Osteocyte (in vitro differentiated cells): ENCODE measurements around the gene MEDAG. TPM values are rescaled to one million over a fixed set of nuclear protein-coding genes. Genes with fewer than 3 reads are reported as not detected.

Experiments
- DNase-seq: peaks from one replicate; pipeline ENCODE4 v3.0.0; 2021; ENCODE audit warnings: mixed read lengths; ENCODE audit not compliant: unreplicated experiment; ENCODE audit errors: extremely low spot score
- H3K27ac Mint-ChIP-seq: one replicate; pipeline ENCODE4 v1.8.0; 2021; ENCODE audit warnings: mild to moderate bottlenecking, mixed read lengths; ENCODE audit not compliant: unreplicated experiment
- H3K27me3 Mint-ChIP-seq: one replicate; pipeline ENCODE4 v1.8.0; 2021; ENCODE audit warnings: mixed read lengths; ENCODE audit not compliant: unreplicated experiment
- H3K36me3 Mint-ChIP-seq: one replicate; pipeline ENCODE4 v1.8.0; 2021; ENCODE audit warnings: mixed read lengths; ENCODE audit not compliant: unreplicated experiment
- H3K4me1 Mint-ChIP-seq: one replicate; pipeline ENCODE4 v1.8.0; 2021; ENCODE audit warnings: mixed read lengths; ENCODE audit not compliant: unreplicated experiment
- H3K4me3 Mint-ChIP-seq: one replicate; pipeline ENCODE4 v1.8.0; 2021; ENCODE audit warnings: mild to moderate bottlenecking, moderate library complexity, mixed read lengths; ENCODE audit not compliant: unreplicated experiment
- H3K9me3 Mint-ChIP-seq: one replicate; pipeline ENCODE4 v1.8.0; 2021; ENCODE audit warnings: mixed read lengths; ENCODE audit not compliant: unreplicated experiment
- CTCF ChIP-seq: fragments of 200-600 bp; sonication (generic); IDR thresholded peaks from 2 replicates; pipeline ENCODE4 v1.5.0; 2021; ENCODE audit warnings: antibody characterized with exemption, mild to moderate bottlenecking, moderate library complexity
- total RNA-seq: library from RNA; stranded (reverse); gene quantifications from 2 replicates; pipeline ENCODE4 v1.2.1, GENCODE V29; 2021

MEDAG gene
- total RNA-seq, 1 donor from 2014 or later: 2.7 TPM

GRCh38 chr13:30965380-30965779 lies 59.3 kb downstream of the MEDAG start:
- peaks cover 7% of the 10 kb centered on the region for H3K27me3 Mint-ChIP-seq
- H3K4me3 Mint-ChIP-seq: no peak overlapping the region
- H3K4me1 Mint-ChIP-seq: peaks cover 18% of the 10 kb centered on the region
- no peak for DNase-seq
- no peak for TF ChIP-seq CTCF
- H3K36me3 Mint-ChIP-seq: peaks cover 2% of the 10 kb centered on the region
- no peak overlapping the region for H3K27ac Mint-ChIP-seq
- H3K9me3 Mint-ChIP-seq: peaks cover 4% of the 10 kb centered on the region

- no peak for DNase-seq
- no peak overlapping the region for H3K27ac Mint-ChIP-seq
- peaks cover 2% of the 10 kb centered on the region for H3K36me3 Mint-ChIP-seq
- peaks cover 7% of the 10 kb centered on the region for H3K27me3 Mint-ChIP-seq
- no peak for TF ChIP-seq CTCF
- peaks cover 18% of the 10 kb centered on the region for H3K4me1 Mint-ChIP-seq
- H3K9me3 Mint-ChIP-seq: no peaks in the 10 kb centered on the region
- H3K4me3 Mint-ChIP-seq: no peak overlapping the region
Measured at GRCh38 chr13:30966101-30966500, 60.0 kb downstream of the MEDAG start.

- H3K27ac Mint-ChIP-seq: no peak overlapping the region
- no peaks in the 10 kb centered on the region for H3K36me3 Mint-ChIP-seq
- peaks cover 22% of the 10 kb centered on the region for H3K4me1 Mint-ChIP-seq
- no peak for TF ChIP-seq CTCF
- no peaks in the 10 kb centered on the region for H3K27me3 Mint-ChIP-seq
- H3K9me3 Mint-ChIP-seq: no peaks in the 10 kb centered on the region
- no peak for DNase-seq
- no peak overlapping the region for H3K4me3 Mint-ChIP-seq
Measured at GRCh38 chr13:30968846-30969245, 62.8 kb downstream of the MEDAG start.

- no peak for DNase-seq
- no peaks in the 10 kb centered on the region for H3K9me3 Mint-ChIP-seq
- TF ChIP-seq CTCF: no peak
Measured at GRCh38 chr13:30971575-30971974, 65.5 kb downstream of the MEDAG start.

GRCh38 chr13:30972888-30973377 lies 66.9 kb downstream of the MEDAG start:
- H3K9me3 Mint-ChIP-seq: no peaks in the 10 kb centered on the region
- no peak for DNase-seq
- H3K4me1 Mint-ChIP-seq: peaks cover 39% of the 10 kb centered on the region
- TF ChIP-seq CTCF: no peak
- H3K4me3 Mint-ChIP-seq: no peak overlapping the region
- H3K36me3 Mint-ChIP-seq: no peaks in the 10 kb centered on the region
- H3K27me3 Mint-ChIP-seq: no peaks in the 10 kb centered on the region
- no peak overlapping the region for H3K27ac Mint-ChIP-seq

More at GRCh38 chr13:30971575-30971974, 65.5 kb downstream of the MEDAG start:
- H3K4me3 Mint-ChIP-seq: no peak overlapping the region
- peaks cover 27% of the 10 kb centered on the region for H3K4me1 Mint-ChIP-seq
- H3K27ac Mint-ChIP-seq: no peak overlapping the region
- H3K36me3 Mint-ChIP-seq: no peaks in the 10 kb centered on the region
- no peaks in the 10 kb centered on the region for H3K27me3 Mint-ChIP-seq
